Testis (tissue), 3 donors: ENCODE results near the gene ALAD. TPM values are rescaled to one million over a fixed set of nuclear protein-coding genes. Genes with fewer than 3 reads are reported as not detected.

Experiments used
- DNase-seq: peaks from one replicate; pipeline ENCODE4 v3.0.0-alpha.2; 2019
- H3K27ac ChIP-seq, 2 donors: fragments of 200-600 bp; sonication (generic); one replicate each; pipeline ENCODE4 v1.5.1; 2019
- H3K27me3 ChIP-seq: fragments of 200-600 bp; sonication (generic); one replicate; pipeline ENCODE4 v1.5.1; 2019
- H3K36me3 ChIP-seq: fragments of 200-600 bp; sonication (generic); one replicate; pipeline ENCODE4 v1.5.1; 2017; ENCODE audit warnings: low read depth; ENCODE audit errors: missing control alignments
- H3K4me1 ChIP-seq: fragments of 200-600 bp; sonication (generic); one replicate; pipeline ENCODE4 v1.5.1; 2019
- H3K4me3 ChIP-seq, 2 donors: fragments of 200-600 bp; sonication (generic); one replicate each; pipeline ENCODE4 v1.5.1; 2017 to 2019
- H3K9me3 ChIP-seq: fragments of 200-600 bp; sonication (generic); one replicate; pipeline ENCODE4 v1.5.1; 2017
- CTCF ChIP-seq, 3 experiments: fragments of 450-650 bp in 2 of 3; fragments of 200-600 bp in 1 of 3; sonication (generic) in 1 of 3; IDR thresholded peaks; one replicate each; pipeline ENCODE4 v1.5.1; 2016 to 2019; ENCODE audit warnings: antibody characterized with exemption in 3 of 3, mild to moderate bottlenecking in 2 of 3, moderate library complexity in 1 of 3
- POLR2A ChIP-seq: fragments of 450-650 bp; IDR thresholded peaks from one replicate; pipeline ENCODE4 v1.6.1; 2017; ENCODE audit warnings: antibody characterized with exemption, mild to moderate bottlenecking, moderate library complexity
- WGBS, 2 donors: methylation state at CpG; one replicate each; pipeline ENCODE4 v1.1.5; 2018; 5-methylcytosine and 5-hydroxymethylcytosine counted together
- intact Hi-C: fragments of 100-400 bp; cut with DNase I; formaldehyde crosslinking; loops from one replicate; pipeline ENCODE4 v1.15.1; 2023; ENCODE audit warnings: low total_unique reads
- polyA plus RNA-seq: library from polyadenylated mRNA; stranded (reverse); fragments of 350-450 nt; fragmentation: Illumina TruSeq; extraction: RNeasy Lipid Tissue Mini Kit (QIAGEN cat#74804); gene quantifications from one replicate; pipeline ENCODE4 v1.2.3, GENCODE V29; 2014; ENCODE audit warnings: low read depth, low replicate concordance; ENCODE audit not compliant: insufficient read depth
- total RNA-seq, 2 donors: library from RNA; depleted of rRNA; stranded (reverse); fragments of >200 nt; gene quantifications; one replicate each; pipeline ENCODE4 v1.2.3, GENCODE V29; 2016

The ALAD gene
- total and polyA plus RNA-seq, 3 donors from 2014 or later: 44.8 to 58.6 (median 52.8) TPM

GRCh38 chr9:113426701-113427100 lies 25.6 kb upstream of the ALAD start:
- Histone ChIP-seq H3K4me3 (no peak overlapping the region), H3K36me3 (no peaks in the 10 kb centered on the region), H3K9me3 (no peaks in the 10 kb centered on the region), H3K27me3 (no peaks in the 10 kb centered on the region), H3K27ac (no peak overlapping the region), H3K4me1 (no peaks in the 10 kb centered on the region)
- TF ChIP-seq POLR2A (no peak), CTCF (IDR thresholded peaks at IDR 0.05) (no peak)
- intact Hi-C loops: no loop called here
- WGBS, 2 donors: 94 to 100% methylated on average over 1 of the region's 1 CpG
- DNase-seq: no peak

GRCh38 chr9:113425072-113425471 lies 24.0 kb upstream of the ALAD start:
- H3K27ac ChIP-seq: no peak overlapping the region
- no peaks in the 10 kb centered on the region for H3K9me3 ChIP-seq
- no peak overlapping the region for H3K4me3 ChIP-seq
- TF ChIP-seq POLR2A: no peak
- no peak for TF ChIP-seq CTCF (IDR thresholded peaks at IDR 0.05)
- WGBS, 2 donors: 68% methylated on average over 2 of the region's 2 CpGs
- H3K36me3 ChIP-seq: no peaks in the 10 kb centered on the region
- intact Hi-C loops: no loop called here
- H3K4me1 ChIP-seq: no peaks in the 10 kb centered on the region
- H3K27me3 ChIP-seq: no peaks in the 10 kb centered on the region
- no peak for DNase-seq

GRCh38 chr9:113421726-113422125 lies 20.6 kb upstream of the ALAD start:
- DNase-seq: no peak
- Histone ChIP-seq H3K27ac (no peak overlapping the region), H3K9me3 (no peaks in the 10 kb centered on the region), H3K4me3 (no peak overlapping the region), H3K4me1 (no peaks in the 10 kb centered on the region), H3K36me3 (no peaks in the 10 kb centered on the region), H3K27me3 (no peaks in the 10 kb centered on the region)
- no peak for TF ChIP-seq CTCF (IDR thresholded peaks at IDR 0.05)
- no peak for TF ChIP-seq POLR2A
- intact Hi-C loops: no loop called here
- WGBS, 2 donors: 77 to 79% methylated on average over 3 of the region's 3 CpGs

- TF ChIP-seq POLR2A (no peak), CTCF (IDR thresholded peaks at IDR 0.05) (no peak)
- intact Hi-C loops: no loop called here
- Histone ChIP-seq H3K9me3 (no peaks in the 10 kb centered on the region), H3K4me3 (no peak overlapping the region), H3K27me3 (no peaks in the 10 kb centered on the region), H3K4me1 (no peaks in the 10 kb centered on the region), H3K27ac (no peak overlapping the region), H3K36me3 (no peaks in the 10 kb centered on the region)
- no peak for DNase-seq
- 87 to 95% methylated on average over 4 of the region's 4 CpGs for WGBS, 2 donors
Observed at GRCh38 chr9:113417370-113417769, 16.3 kb upstream of the ALAD start.

GRCh38 chr9:113416149-113416721 lies 15.2 kb upstream of the ALAD start:
- DNase-seq: no peak
- no peaks in the 10 kb centered on the region for H3K9me3 ChIP-seq
- H3K27ac ChIP-seq: no peak overlapping the region
- TF ChIP-seq CTCF (IDR thresholded peaks at IDR 0.05) (no peak), POLR2A (no peak)
- no peaks in the 10 kb centered on the region for H3K27me3 ChIP-seq
- H3K4me1 ChIP-seq: no peaks in the 10 kb centered on the region
- H3K4me3 ChIP-seq: no peak overlapping the region
- intact Hi-C loops: no loop called here
- no peaks in the 10 kb centered on the region for H3K36me3 ChIP-seq
- WGBS, 2 donors: 58 to 73% methylated on average over 3 of the region's 3 CpGs
